GM19452 (cell line): Measurements from ENCODE around the gene DEPDC7.

Experiments used
- ATAC-seq: cut with Tn5 transposase; IDR thresholded peaks from one replicate; pipeline ENCODE4 v1.9.1; 2021; ENCODE audit not compliant: unreplicated experiment

Gene DEPDC7

GRCh38 chr11:33059331-33060007, 43.8 kb downstream of the DEPDC7 start:
- ATAC-seq: no peak

- ATAC-seq: no peak
These were observed 44.6 kb downstream of the DEPDC7 start for GRCh38 chr11:33060271-33060670.

GRCh38 chr11:33062137-33062536, 46.5 kb downstream of the DEPDC7 start:
- ATAC-seq: no peak

GRCh38 chr11:33063326-33063881, 47.7 kb downstream of the DEPDC7 start:
- ATAC-seq: peak; percentile 46

- ATAC-seq: no peak
These were observed 48.6 kb downstream of the DEPDC7 start for GRCh38 chr11:33064033-33064825.

- ATAC-seq: no peak
These were observed 49.2 kb downstream of the DEPDC7 start for GRCh38 chr11:33064866-33065265.

GRCh38 chr11:33065445-33066178, 49.9 kb downstream of the DEPDC7 start:
- peak; percentile 47 for ATAC-seq

GRCh38 chr11:33067294-33067693, 51.6 kb downstream of the DEPDC7 start:
- no peak for ATAC-seq

GRCh38 chr11:33068611-33069340, 53.1 kb downstream of the DEPDC7 start:
- no peak for ATAC-seq

GRCh38 chr11:33072465-33072864, 56.8 kb downstream of the DEPDC7 start:
- ATAC-seq: no peak
